ENCODE results near the gene DVL2.
A peak's percentile ranks its signal among the peaks of the same experiment; 100 is the strongest.
"Not testable (repeated sequence)": the region's sequence is repeated elsewhere in the genome, so short reads cannot be mapped to it uniquely, and the experiment has no call there.

The DVL2 gene

DNA sequence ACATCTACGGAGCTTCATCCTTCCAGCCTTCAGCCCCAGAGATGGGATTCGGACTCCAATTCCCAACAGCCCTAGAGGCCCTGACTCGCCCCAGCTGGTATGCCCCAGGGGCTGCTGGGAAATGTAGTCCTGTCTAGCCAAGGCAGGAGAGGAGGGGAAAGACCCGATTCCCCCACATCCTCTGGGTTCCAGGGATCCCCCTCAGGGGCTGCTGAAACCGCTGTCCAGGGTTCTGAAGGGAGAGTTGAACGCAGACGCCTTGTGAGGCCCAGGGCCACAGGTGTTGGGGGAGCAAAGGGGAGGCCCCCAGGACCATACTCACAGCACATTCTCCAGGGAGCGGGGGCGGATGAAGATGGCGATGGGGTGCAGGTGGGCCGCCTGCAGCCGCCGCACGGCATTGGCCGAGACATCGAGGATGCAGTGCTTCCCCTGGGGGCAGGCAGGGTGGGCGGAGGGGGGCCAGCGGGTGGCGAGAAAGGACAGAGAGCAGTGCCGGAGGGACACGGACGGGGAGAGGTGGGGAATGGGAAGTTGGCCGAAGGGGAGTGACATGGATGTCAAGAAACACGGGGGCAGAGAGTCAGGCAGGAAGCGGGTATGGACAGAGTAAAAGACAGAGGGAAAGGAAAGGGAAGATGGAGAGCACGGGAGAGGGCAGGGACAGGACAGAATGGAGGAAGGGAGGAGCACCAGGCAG, 42.6 kb downstream of the DVL2 start:
- peak; percentile 87 for DNase-seq

DNA sequence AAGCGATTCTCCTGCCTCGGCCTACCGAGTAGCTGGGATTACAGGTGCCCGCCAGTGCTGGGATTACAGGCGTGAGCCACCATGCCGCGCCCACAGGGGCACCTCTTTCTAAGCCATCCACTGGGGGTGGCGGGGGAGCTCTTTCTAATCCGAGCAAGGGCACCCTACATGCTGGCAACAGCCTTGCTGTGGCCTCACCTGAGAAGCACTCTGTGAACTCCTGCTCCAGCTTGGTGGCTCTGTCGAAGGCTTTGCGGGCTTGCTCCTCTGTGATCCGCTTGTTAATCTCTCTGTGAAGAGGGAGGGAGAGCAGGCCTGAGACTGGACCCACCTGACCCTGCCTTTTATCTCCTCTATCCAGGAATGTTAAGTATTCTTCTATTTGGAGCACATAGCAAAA, 43.2 kb downstream of the DVL2 start:
- no peak for DNase-seq

DNA sequence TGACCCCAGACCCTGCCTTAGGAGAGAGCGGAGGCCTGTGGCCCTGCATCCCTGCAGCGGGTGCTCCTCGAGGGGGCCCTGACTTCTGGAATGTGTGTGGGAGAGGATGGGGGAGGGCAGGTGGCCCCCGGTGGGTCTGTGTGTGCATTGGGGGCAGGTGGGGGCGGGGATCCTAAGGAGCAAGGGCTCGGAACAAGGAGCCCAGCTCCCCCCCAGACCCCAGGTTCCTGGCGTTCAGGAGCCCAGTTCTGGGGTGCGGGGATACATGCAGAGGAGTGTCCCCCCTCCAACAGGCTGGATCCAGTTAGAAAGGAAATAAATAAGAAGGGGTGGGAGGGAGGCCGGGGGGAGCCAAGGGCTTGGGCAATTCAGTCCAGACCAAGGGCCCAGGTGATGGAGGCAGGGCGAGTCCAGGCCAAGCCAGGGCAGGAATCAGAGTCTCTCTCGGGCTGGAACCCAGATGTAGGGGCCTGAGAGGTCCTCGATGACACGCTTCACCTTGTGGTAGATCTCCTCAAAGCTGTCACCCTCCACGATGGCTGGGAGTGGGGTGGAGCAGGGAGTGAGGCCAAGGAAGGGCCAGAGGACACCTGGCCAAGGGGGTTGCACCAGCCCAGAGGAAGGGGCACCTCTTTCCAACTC, 43.9 kb downstream of the DVL2 start:
- no peak for DNase-seq

DNA sequence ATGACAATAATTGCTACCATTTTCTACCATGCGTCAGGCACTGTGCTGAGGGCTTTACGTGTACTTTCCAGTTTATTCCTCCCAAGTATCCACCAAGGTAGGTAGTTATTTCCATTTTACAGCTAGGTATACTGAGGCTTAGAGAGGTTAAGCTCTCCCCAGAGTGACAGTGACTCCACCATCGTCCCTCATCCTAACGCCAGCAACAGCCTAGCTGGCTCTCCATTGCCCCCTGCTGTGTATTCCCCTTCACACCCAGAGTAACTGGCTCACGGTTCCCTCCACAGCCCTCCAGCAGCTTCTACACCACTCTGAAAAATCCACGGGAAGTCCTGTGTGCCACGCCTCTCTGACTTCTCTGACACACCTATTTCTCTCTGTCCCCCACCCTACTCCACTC, 48.1 kb downstream of the DVL2 start:
- DNase-seq, result peak; percentile 74

DNA sequence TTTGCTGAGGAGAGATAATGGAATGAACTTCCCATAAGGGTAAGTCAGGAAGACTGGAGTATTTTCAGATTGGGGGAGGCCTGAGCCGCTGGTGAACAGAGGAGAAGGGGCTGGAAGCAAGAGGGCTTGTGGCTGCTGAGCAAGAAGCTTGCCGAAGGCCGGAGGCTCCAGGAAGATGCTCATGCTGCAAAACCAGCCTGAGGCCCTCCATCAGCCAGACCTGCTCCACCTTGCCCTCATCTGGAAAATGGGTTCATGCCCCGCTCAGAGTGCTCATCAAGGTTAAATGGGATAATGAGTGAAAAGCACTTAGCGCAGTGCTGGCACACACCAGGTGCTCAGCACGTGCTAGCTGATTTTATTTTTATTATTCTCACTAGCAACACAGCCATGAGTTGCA, 49.7 kb downstream of the DVL2 start:
- no peak for DNase-seq

DNA sequence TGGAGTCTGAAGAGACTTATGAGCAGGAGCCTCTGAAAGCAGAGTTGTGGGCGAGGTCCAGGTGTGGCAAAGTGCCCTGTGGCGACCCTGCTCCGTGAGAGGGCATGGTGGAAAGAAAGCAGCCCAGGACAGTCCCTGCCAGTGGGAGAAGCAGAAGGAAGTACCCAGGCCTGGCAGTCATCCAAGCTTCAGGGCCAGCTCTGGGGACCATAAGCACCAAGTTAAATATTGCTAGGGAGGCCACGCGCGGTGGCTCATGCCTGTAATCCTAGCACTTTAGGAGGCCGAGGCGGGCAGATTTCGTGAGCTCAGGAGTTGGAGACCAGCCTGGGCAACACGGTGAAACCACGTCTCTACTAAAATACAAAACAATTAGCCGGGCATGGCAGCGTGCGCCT, 50.2 kb downstream of the DVL2 start:
- peak; percentile 61 for DNase-seq

DNA sequence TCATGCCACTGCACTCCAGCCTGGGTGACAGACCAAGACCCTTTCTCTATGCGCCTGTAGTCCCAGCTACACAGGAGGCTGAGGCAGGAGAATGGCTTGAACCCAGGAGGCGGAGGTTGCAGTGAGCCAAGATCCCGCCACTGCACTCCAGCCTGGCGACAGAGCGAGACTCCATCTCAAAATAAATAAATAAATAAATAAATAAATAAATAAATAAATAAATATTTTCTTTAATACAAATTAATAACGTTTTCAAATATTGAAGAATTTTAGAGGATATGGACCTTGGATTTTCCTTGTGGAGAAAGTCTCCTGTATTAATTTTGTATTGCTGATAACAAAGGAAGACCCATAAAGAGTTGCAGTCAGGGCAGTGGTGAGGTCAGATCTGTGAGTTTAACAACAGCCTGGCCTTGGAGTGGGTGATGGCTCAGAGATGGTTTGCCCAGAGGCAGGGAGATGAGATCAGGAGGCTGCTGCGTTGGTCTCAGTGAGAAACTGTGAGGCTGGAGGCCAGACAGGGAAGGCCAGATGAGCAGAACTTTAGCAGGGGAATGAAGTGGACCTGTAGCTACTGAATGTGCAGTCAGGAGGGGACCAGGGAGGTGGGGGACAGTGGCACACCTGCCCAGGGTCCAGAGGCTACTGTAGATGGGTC, 50.8 kb downstream of the DVL2 start:
- no peak for DNase-seq

DNA sequence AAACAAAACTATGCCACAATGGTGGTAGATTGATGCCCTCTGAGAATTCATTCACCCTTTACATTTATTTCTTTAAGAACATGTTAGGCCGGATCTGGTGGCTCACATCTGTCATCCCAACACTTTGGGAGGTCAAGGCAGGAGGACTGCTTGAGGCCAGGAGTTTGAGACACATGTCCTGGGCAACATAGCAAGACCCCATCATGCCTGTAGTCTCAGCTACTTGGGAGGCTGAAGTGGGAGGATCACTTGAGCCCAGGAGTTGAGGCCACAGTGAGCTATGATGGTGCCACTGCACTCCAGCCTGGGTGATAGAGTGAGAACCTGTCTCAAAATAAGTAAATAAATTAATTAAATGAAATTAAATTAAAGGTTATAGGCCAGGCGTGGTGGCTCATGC, 52.2 kb downstream of the DVL2 start:
- DNase-seq, result not testable (repeated sequence)

DNA sequence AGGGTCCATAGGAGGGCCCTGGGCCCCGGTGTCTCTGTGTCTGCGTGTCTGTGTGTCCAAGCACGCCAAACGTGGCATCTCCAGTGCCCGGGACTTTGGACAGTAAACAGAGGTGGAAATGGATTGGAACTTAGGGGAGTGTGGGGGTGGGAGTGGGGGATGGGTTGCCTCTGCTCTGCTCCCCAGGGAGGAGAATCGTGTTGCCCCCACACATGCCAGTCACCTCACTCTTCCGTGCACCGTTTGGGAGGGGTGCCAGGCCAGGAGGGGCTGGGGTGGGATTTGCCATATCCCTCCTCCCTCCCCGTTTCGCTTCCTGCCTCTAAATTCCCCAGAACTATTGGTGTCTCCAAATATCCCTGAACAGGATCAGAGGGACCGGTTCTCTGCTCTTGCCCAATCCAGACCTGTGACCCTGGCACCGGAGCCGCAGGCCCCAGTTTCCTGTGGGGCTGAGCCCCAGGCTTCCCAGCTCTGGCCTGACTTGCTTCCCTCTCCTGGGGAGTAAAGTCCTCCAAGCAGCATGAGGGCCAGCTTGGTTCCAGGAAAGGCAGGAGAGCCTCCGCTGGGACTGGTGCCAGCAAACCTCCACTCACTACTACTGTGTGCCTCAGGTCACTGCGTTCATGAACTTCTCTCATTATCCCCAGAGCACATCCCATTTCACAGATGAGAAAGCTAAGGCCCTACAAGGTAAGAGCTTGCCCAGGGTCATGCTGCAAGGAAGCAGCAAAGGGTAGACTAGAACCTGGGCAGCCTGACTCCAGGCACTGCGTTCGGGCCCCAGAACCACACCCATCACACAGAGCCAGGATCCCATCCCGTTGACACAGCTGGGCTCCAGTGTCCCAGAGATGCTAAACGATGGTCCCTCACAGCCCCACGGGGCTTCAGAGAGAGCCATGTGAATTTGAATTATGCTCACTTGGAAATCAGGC, 54.7 kb downstream of the DVL2 start, which contains the start of gene ASGR1:
Gene ASGR1 (minus strand): TSS at position 54 of the 938 bp plus-strand sequence. CDS start 807 bp downstream, outside the sequence.
- no peak for DNase-seq

DNA sequence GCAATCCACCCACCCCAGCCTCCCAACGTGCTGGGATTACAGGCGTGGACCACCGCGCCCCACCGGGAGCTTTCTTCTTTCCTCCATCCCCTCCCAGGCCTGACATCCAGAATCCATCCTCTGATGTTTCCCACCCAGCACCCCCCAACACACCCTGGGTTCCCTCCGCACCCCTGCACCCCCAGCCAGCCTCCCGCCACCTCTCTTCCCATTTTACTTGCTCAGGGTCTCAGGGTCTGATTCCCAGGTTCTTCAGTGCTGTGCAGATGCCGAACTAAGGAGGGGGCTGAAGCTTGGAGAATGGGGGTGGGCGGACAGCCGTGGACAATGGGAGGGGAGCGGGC, 55.4 kb downstream of the DVL2 start:
- no peak for DNase-seq

DNA sequence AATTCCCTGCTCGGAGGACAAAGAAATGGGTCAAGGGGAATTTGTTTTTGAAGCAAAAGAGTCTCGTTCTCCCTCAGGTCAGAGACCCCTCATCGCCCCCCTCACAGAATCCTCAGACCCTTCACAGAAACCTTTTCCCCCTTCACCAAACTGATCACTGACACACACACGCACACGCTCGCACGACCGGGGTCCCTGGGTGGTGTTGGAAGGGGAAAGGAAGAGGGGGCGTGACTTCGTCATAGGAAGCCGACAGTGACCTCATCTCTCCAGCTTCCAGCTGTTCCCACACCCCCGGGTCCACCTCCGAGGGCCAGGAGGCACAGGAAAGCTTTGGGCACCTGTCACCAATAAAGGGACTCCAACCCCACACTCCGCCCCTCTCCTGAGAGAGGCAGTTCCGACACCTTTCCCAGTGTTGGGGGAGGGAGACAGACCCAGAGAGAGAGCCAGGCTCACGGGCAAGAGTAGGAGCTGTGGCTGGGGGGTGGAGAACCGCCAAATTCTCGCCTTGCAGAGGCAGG, 56.3 kb downstream of the DVL2 start:
- DNase-seq, result no peak

DNA sequence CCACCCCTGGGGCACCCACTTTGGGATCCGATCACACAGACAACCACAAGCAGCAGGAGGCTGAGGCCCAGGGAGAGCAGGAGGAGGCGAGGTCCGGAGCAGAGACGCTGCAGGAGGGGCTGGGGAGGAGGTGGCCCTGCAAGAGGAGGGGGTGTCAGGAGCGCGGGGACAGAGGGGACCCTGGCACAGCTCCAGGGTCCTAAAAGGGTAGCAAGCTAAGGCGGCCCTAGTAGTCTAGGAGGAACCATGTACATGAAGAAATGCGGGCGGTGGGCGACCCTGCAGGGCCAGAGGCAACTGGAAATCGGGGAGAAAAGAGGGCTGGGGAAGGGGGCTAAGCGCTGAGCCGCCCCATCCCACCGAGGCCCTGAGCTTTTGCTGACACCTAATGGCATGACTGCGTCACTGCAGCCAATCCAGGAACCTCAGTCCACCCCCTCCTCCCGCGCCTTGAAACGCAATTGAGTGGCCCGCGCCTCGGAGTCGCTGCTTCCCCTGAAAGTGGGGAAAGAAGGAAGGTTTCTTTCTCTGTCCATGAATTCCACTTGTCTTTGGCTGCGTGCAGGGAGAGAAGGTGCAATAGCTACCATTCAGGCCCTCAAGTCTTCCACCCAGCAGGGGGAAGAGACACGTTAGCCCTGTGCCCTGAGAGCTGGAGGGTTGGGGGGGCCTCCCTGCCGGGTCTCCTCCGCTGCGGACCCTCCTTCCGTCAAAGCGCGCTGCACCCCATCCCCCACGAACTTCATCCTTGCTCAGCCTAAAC, 56.9 kb downstream of the DVL2 start:
- peak; percentile 91 for DNase-seq

DNA sequence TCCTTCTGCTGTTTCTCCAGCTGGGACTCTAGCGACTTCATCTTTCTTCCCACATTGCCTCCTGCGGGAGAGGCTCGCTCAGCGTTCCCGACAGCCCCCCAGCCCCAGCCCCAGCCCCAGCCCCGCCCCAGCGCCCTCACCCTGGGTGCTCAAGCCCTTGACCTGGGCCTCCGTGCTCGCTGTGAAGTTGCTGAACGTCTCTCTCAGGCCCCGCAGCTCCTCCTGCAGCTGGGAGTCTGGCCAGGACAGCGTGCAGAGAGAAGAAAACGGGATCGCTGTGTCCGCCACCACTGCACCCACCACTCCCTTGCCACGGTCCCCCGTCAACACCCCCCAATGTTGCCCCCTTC, 57.5 kb downstream of the DVL2 start:
- no peak for DNase-seq

DNA sequence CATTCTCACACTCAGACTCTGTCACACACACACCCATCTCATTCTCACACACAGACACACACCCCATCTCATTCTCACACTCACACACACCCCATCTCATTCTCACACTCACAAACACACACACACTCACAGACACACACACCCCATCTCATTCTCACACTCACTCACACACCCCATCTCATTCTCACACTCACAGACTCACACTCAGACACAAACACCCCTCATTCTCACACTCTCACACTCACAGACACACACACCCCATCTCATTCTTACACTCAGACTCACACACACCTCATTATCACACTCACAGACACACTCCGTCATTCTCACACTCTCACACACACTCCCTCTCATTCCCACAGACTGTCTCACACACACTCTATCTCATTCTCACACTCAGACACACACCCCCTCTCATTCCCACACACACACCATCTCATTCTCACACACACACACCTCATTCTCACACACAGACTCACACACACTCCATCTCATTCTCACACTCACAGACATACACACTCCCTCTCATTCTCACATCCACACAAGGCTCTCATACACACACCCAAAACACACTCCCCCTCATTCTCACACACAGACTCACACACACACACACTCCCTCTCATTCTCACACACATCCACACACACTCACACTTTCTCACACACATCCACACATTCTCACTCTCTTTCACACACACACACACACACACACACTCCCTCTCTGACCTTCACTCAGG, 58.0 kb downstream of the DVL2 start:
- no peak for DNase-seq

Measured in NCI-H82 (cell line).